Hepatocyte (in vitro differentiated cells): ENCODE results near the gene RNF39. TPM values are rescaled to one million over a fixed set of nuclear protein-coding genes. Genes with fewer than 3 reads are reported as not detected.
"Not testable (repeated sequence)": the region's sequence is repeated elsewhere in the genome, so short reads cannot be mapped to it uniquely, and the experiment has no call there.

ENCODE experiments used
- DNase-seq: peaks from one replicate; pipeline ENCODE4 v3.0.0-alpha.2; 2016; ENCODE audit warnings: low spot score
- H2AFZ ChIP-seq: fragments of 200-600 bp; sonication (generic); 2 replicates; pipeline ENCODE4 v1.6.0; 2016; ENCODE audit warnings: antibody characterized with exemption, mild to moderate bottlenecking
- H3K27ac ChIP-seq: fragments of 200-600 bp; sonication (generic); 2 replicates; pipeline ENCODE4 v1.5.1; 2016; ENCODE audit warnings: mild to moderate bottlenecking
- H3K27me3 ChIP-seq: fragments of 200-600 bp; sonication (generic); 2 replicates; pipeline ENCODE4 v1.6.1; 2016
- H3K36me3 ChIP-seq: fragments of 200-600 bp; sonication (generic); replicated peaks from 2 replicates; pipeline ENCODE4 v1.5.1; 2016; ENCODE audit warnings: low read depth; ENCODE audit not compliant: insufficient read depth
- H3K4me1 ChIP-seq: fragments of 200-600 bp; sonication (generic); 2 replicates; pipeline ENCODE4 v1.5.1; 2016; ENCODE audit warnings: mild to moderate bottlenecking, moderate library complexity; ENCODE audit not compliant: insufficient read depth
- H3K4me2 ChIP-seq: fragments of 200-600 bp; sonication (generic); 2 replicates; pipeline ENCODE4 v1.6.0; 2016
- H3K4me3 ChIP-seq: fragments of 200-600 bp; sonication (generic); 2 replicates; pipeline ENCODE4 v1.5.1; 2016; ENCODE audit warnings: mild to moderate bottlenecking
- H3K79me2 ChIP-seq: fragments of 200-600 bp; sonication (generic); 2 replicates; pipeline ENCODE4 v1.6.0; 2017; ENCODE audit warnings: mild to moderate bottlenecking
- H3K9me2 ChIP-seq: fragments of 200-600 bp; sonication (generic); replicated peaks from 2 replicates; pipeline ENCODE4 v1.6.0; 2017; ENCODE audit warnings: mild to moderate bottlenecking; ENCODE audit not compliant: insufficient read depth
- H3K9me3 ChIP-seq: fragments of 200-600 bp; sonication (generic); 2 replicates; pipeline ENCODE4 v1.5.1; 2016; ENCODE audit warnings: low read depth, mild to moderate bottlenecking
- H4K20me1 ChIP-seq: fragments of 200-600 bp; sonication (generic); 2 replicates; pipeline ENCODE4 v1.6.0; 2016; ENCODE audit warnings: mild to moderate bottlenecking; ENCODE audit not compliant: insufficient read depth, poor library complexity, severe bottlenecking
- EZH2 ChIP-seq: fragments of 200-600 bp; sonication (generic); IDR thresholded peaks from 2 replicates; pipeline ENCODE4 v1.6.1; 2016; ENCODE audit warnings: antibody characterized with exemption, mild to moderate bottlenecking, borderline replicate concordance
- EZH2phosphoT487 ChIP-seq: fragments of 200-600 bp; sonication (generic); IDR thresholded peaks from one replicate; pipeline ENCODE4 v1.6.1; 2018; ENCODE audit warnings: antibody characterized with exemption, mild to moderate bottlenecking, low read depth, moderate library complexity; ENCODE audit not compliant: unreplicated experiment, severe bottlenecking
- WGBS: methylation state at CpG from one replicate; pipeline ENCODE4 v1.1.6; 2016; ENCODE audit warnings: low lambda C conversion rate; ENCODE audit errors: missing lambda C conversion rate; 5-methylcytosine and 5-hydroxymethylcytosine counted together
- polyA plus RNA-seq: library from polyadenylated mRNA; unstranded; fragments of >200 nt; fragmentation: Nextera tagmentation; extraction: Ambion mirVana; gene quantifications from 2 replicates; pipeline ENCODE4 v1.2.1, GENCODE V29; 2016
- small RNA-seq: library from RNA; depleted of rRNA; stranded (forward); fragments of <200 nt; gene quantifications from one replicate; pipeline ENCODE3, GENCODE V24; 2014
- total RNA-seq: library from RNA; depleted of rRNA; stranded (reverse); fragments of >200 nt; gene quantifications from 2 replicates; pipeline ENCODE4 v1.2.3, GENCODE V29; 2014
- TF ChIP-seq, protein P1 (sequence below): fragments of 200-600 bp; sonication (generic); IDR thresholded peaks from 2 replicates; pipeline ENCODE4 v1.5.1; 2016; ENCODE audit warnings: antibody characterized with exemption, mild to moderate bottlenecking; ENCODE audit not compliant: poor library complexity

RNF39 gene
- total and polyA plus RNA-seq, 2 experiments from 2014 or later: 0.73 to 3.3 TPM

DNA sequence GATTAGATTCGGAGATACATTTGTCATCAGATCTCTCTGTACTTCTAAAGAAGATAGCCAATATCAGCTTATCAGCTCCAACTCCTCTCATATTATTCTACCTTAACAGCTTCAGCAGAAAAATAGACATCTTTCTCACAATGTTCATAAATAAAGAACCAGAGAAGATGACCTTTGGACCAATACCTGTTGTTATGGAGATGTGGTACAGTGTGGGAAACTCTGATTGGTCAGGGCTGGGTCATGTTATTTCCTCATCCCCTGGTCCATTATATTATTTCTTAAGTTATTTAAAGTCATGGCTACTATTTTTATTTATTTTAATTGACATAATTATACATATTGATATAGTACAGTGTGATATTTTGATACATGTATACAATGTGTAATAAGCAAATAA lies 50.4 kb downstream of the RNF39 start:
- TF ChIP-seq EZH2 (no peak), EZH2phosphoT487 (no peak)
- TF ChIP-seq, protein P1, sequence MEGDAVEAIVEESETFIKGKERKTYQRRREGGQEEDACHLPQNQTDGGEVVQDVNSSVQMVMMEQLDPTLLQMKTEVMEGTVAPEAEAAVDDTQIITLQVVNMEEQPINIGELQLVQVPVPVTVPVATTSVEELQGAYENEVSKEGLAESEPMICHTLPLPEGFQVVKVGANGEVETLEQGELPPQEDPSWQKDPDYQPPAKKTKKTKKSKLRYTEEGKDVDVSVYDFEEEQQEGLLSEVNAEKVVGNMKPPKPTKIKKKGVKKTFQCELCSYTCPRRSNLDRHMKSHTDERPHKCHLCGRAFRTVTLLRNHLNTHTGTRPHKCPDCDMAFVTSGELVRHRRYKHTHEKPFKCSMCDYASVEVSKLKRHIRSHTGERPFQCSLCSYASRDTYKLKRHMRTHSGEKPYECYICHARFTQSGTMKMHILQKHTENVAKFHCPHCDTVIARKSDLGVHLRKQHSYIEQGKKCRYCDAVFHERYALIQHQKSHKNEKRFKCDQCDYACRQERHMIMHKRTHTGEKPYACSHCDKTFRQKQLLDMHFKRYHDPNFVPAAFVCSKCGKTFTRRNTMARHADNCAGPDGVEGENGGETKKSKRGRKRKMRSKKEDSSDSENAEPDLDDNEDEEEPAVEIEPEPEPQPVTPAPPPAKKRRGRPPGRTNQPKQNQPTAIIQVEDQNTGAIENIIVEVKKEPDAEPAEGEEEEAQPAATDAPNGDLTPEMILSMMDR: no peak

DNA sequence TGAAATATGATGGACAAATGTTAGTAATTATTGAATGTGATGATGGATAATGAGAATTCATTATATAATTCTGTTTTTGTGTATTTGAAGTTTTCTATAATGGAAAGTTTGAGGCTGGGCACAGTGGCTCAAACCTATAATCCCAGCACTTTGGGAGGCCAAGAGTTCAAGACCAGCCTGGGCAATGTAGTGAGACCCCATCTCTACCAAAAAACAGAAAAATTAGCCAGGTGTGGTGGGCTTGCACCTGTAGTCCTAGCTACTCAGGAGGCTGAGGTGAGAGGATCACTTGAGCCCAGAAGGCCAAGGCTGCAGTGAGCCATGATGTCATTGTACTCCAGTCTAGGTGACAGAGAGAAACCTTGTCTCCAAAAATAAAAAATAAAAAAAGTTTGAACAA lies 52.9 kb downstream of the RNF39 start:
- H3K4me2 ChIP-seq, H3K4me3 ChIP-seq, DNase-seq, H4K20me1 ChIP-seq, H3K4me1 ChIP-seq, H3K9me3 ChIP-seq, H2AFZ ChIP-seq, H3K36me3 ChIP-seq, H3K79me2 ChIP-seq, H3K9me2 ChIP-seq, H3K27me3 ChIP-seq, H3K27ac ChIP-seq: not testable (repeated sequence)

More for the DNA sequence above, 50.4 kb downstream of the RNF39 start:
- Histone ChIP-seq H3K4me2 (no peak overlapping the region), H3K9me2 (no peaks in the 10 kb centered on the region), H3K79me2 (no peaks in the 10 kb centered on the region), H3K27me3 (no peaks in the 10 kb centered on the region), H3K27ac (no peak overlapping the region), H3K36me3 (no peaks in the 10 kb centered on the region), H3K9me3 (no peaks in the 10 kb centered on the region), H3K4me1 (no peaks in the 10 kb centered on the region), H3K4me3 (no peak overlapping the region), H2AFZ (no peak overlapping the region), H4K20me1 (no peaks in the 10 kb centered on the region)
- WGBS: 94% methylated on average over 1 of the region's 1 CpG
- no peak for DNase-seq

DNA sequence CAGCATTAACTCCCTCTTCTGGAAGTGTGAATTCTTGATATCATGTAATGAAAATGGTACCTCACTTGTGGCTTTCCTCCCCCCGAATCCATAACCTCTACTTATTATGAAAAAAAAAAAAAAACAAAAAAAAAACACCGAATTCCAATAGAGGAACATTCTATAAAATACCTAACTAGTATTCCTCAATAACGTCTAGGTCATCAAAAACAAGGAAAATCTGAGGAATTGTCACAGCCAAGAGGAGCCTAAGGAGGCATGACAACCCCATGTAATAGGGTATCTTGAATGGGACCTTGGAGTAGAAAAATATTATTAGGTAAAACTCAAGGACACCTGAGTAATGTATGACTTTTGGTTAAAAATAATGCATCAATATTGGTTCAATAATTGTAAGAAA lies 53.4 kb downstream of the RNF39 start:
- Histone ChIP-seq H2AFZ (no peak overlapping the region), H3K36me3 (no peaks in the 10 kb centered on the region), H3K27me3 (no peaks in the 10 kb centered on the region), H3K9me2 (no peaks in the 10 kb centered on the region), H3K4me2 (no peak overlapping the region), H3K4me3 (no peak overlapping the region), H3K79me2 (no peaks in the 10 kb centered on the region), H3K9me3 (no peaks in the 10 kb centered on the region), H4K20me1 (no peaks in the 10 kb centered on the region), H3K4me1 (no peaks in the 10 kb centered on the region), H3K27ac (no peak overlapping the region)
- TF ChIP-seq EZH2 (no peak), EZH2phosphoT487 (no peak)
- TF ChIP-seq, protein P1: no peak
- 92% methylated on average over 3 of the region's 3 CpGs for WGBS
- no peak for DNase-seq

DNA sequence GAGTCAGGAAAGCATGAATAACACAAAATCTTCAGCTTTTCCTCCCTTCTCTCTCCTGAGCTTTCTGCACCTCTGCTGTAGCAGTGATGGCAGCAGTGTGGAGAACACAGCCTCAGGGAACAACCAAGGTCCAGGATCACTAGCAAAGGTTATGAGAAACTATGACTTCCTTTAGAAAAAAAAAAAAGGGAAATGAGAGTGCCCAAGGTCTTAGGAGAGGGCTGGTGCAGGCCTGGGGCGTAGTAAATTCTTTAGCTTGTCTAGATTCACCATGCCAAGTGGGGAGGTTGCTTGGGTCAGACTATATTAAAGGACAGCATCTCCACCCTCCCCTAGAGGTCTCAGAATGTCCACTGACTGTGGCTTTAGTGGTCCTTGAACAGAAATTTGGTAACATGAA lies 54.9 kb downstream of the RNF39 start:
- H3K4me3 ChIP-seq: no peak overlapping the region
- no peak overlapping the region for H3K27ac ChIP-seq
- H3K79me2 ChIP-seq: no peaks in the 10 kb centered on the region
- DNase-seq: no peak
- no peaks in the 10 kb centered on the region for H3K36me3 ChIP-seq
- TF ChIP-seq EZH2phosphoT487: no peak
- TF ChIP-seq, protein P1: no peak
- TF ChIP-seq EZH2: no peak
- H3K27me3 ChIP-seq: no peaks in the 10 kb centered on the region
- H3K9me3 ChIP-seq: no peaks in the 10 kb centered on the region
- H2AFZ ChIP-seq: no peak overlapping the region
- H3K9me2 ChIP-seq: no peaks in the 10 kb centered on the region
- 95% methylated on average over 1 of the region's 1 CpG for WGBS
- H3K4me1 ChIP-seq: no peaks in the 10 kb centered on the region
- H4K20me1 ChIP-seq: no peaks in the 10 kb centered on the region
- no peak overlapping the region for H3K4me2 ChIP-seq

Small RNA genes within 50 kb of the gene (small RNA-seq; reads per million reads assigned to genes)
- gene RF02218 (not detected), gene RF02219 (not detected), gene RF02220 (not detected)

Other genes with a start within 250 kb of the RNF39 start
- gene HLA-G, start 247.9 kb downstream of the RNF39 start, total RNA-seq: 0.76 TPM in 1 of 2 replicates, not detected in the other
- gene HLA-G, start 247.9 kb downstream of the RNF39 start, polyA plus RNA-seq: 2.6 and 2.8 TPM in 2 replicates
- 293 and 339 TPM in 2 replicates for gene HLA-A, start 133.2 kb downstream of the RNF39 start, total RNA-seq
- 349 and 350 TPM in 2 replicates for gene HLA-A, start 133.2 kb downstream of the RNF39 start, polyA plus RNA-seq
- 20.9 and 21.3 TPM in 2 replicates for gene POLR1H, start 14.5 kb downstream of the RNF39 start, total RNA-seq
- 26.5 and 34.8 TPM in 2 replicates for gene POLR1H, start 14.5 kb downstream of the RNF39 start, polyA plus RNA-seq
- gene PPP1R11, start 8.6 kb downstream of the RNF39 start, total RNA-seq: 50.9 and 55.6 TPM in 2 replicates
- 74.5 and 79.6 TPM in 2 replicates for gene PPP1R11, start 8.6 kb downstream of the RNF39 start, polyA plus RNA-seq
- gene TRIM31, start 37.3 kb upstream of the RNF39 start, total RNA-seq: 6.3 and 7.7 TPM in 2 replicates
- 5.0 and 10.1 TPM in 2 replicates for gene TRIM31, start 37.3 kb upstream of the RNF39 start, polyA plus RNA-seq
- gene TRIM40, start 60.4 kb upstream of the RNF39 start, total RNA-seq: 0.40 and 1.0 TPM in 2 replicates
- 0.34 and 2.2 TPM in 2 replicates for gene TRIM40, start 60.4 kb upstream of the RNF39 start, polyA plus RNA-seq
- gene TRIM10, start 85.4 kb upstream of the RNF39 start, total RNA-seq: 0.12 and 0.27 TPM in 2 replicates
- gene TRIM10, start 85.4 kb upstream of the RNF39 start, polyA plus RNA-seq: 0.16 and 1.1 TPM in 2 replicates
- gene TRIM15, start 87.8 kb upstream of the RNF39 start, total RNA-seq: 2.6 and 3.6 TPM in 2 replicates
- gene TRIM15, start 87.8 kb upstream of the RNF39 start, polyA plus RNA-seq: 1.2 and 1.5 TPM in 2 replicates
- 37.2 and 42.3 TPM in 2 replicates for gene TRIM26, start 137.6 kb upstream of the RNF39 start, total RNA-seq
- 27.2 and 29.3 TPM in 2 replicates for gene TRIM26, start 137.6 kb upstream of the RNF39 start, polyA plus RNA-seq